ENCODE results near the gene MRPL22. TPM values are rescaled to one million over a fixed set of nuclear protein-coding genes. Genes with fewer than 3 reads are reported as not detected.

Gene MRPL22
- total RNA-seq, 1 experiment from 2014 or later, result 77.2 TPM

GRCh38 chr5:154956712-154957111 is 15.8 kb downstream of the MRPL22 start:
- H3K79me1 ChIP-seq (ENCODE audit: insufficient read depth, low read depth, low read length, poor library complexity, severe bottlenecking), result no peaks in the 10 kb centered on the region
- H3K79me2 ChIP-seq (ENCODE audit: insufficient read depth, low read length), result no peaks in the 10 kb centered on the region
- no peak overlapping the region for H4K5ac ChIP-seq (ENCODE audit: insufficient read length, low read depth, low read length)
- H2AFZ ChIP-seq (ENCODE audit: low read length), result no peak overlapping the region
- Mint-ChIP-seq H3K4me3 (no peak overlapping the region), H3K27ac (no peak overlapping the region), H3K4me1 (no peaks in the 10 kb centered on the region), H3K36me3 (ENCODE audit: insufficient read depth in 1 of 3, low read depth in 3 of 3) (peaks cover 12 to 32% (median 25%) of the 10 kb centered on the region in 3 experiments), H3K27me3 (ENCODE audit: low read depth) (no peaks in the 10 kb centered on the region), H3K9me3 (no peaks in the 10 kb centered on the region)
- H3K14ac ChIP-seq (ENCODE audit: insufficient read depth, low read length), result no peak overlapping the region
- no peak overlapping the region for H2BK5ac ChIP-seq (ENCODE audit: insufficient read length, low read length)
- H3K23me2 ChIP-seq (ENCODE audit: insufficient read length, low read depth, low read length, poor library complexity, severe bottlenecking), result no peaks in the 10 kb centered on the region
- no peak overlapping the region for H4K91ac ChIP-seq (ENCODE audit: insufficient read length, low read depth, low read length)
- no peak overlapping the region for H3K27ac ChIP-seq (ENCODE audit: insufficient read length, low read depth, low read length)
- no peak overlapping the region for H3K4ac ChIP-seq (ENCODE audit: low read depth, low read length)
- H3T11ph ChIP-seq (ENCODE audit: low read length), result no peak overlapping the region
- H4K8ac ChIP-seq (replicated peaks; ENCODE audit: insufficient read length, low read depth, low read length), result no peak overlapping the region
- H3K27me3 ChIP-seq (ENCODE audit: insufficient read depth, low read length), result no peaks in the 10 kb centered on the region
- no peaks in the 10 kb centered on the region for H3K4me1 ChIP-seq (ENCODE audit: insufficient read depth, low read length)
- no peak overlapping the region for H2BK12ac ChIP-seq (ENCODE audit: insufficient read length, low read depth, low read length)
- H3K9me3 ChIP-seq (ENCODE audit: control insufficient read depth, low read depth, low read length), result no peaks in the 10 kb centered on the region
- TF ChIP-seq CTCF (conservative IDR thresholded peaks at IDR 0.05), result no peak
- H3K56ac ChIP-seq (ENCODE audit: insufficient read length, low read depth, low read length), result no peak overlapping the region
- H4K20me1 ChIP-seq (ENCODE audit: control insufficient read depth, insufficient read depth, insufficient read length), result no peaks in the 10 kb centered on the region
- H3K23ac ChIP-seq (ENCODE audit: insufficient read length, low read depth, low read length), result no peak overlapping the region
- no peak overlapping the region for H2AK5ac ChIP-seq (ENCODE audit: insufficient read length, low read length)
- no peak overlapping the region for H2BK120ac ChIP-seq (ENCODE audit: low read depth, low read length, poor library complexity, severe bottlenecking)
- no peak overlapping the region for H2BK20ac ChIP-seq (ENCODE audit: low read depth, low read length, poor library complexity, severe bottlenecking)
- no peak overlapping the region for H3K4me2 ChIP-seq (ENCODE audit: insufficient read depth, insufficient read length, low read length)
- H3K18ac ChIP-seq (ENCODE audit: insufficient read length, low read depth, low read length), result no peak overlapping the region
- H3K9ac ChIP-seq (ENCODE audit: extremely low read depth, insufficient read length, low read length), result no peak overlapping the region
- DNase-seq, result no peak
- no peak overlapping the region for H2BK15ac ChIP-seq (ENCODE audit: low read depth, low read length)
